Mesothelial cell of epicardium (in vitro differentiated cells): Measurements from ENCODE around the gene ATPAF1. TPM values are rescaled to one million over a fixed set of nuclear protein-coding genes. Genes with fewer than 3 reads are reported as not detected.
"Not testable (repeated sequence)": the region's sequence is repeated elsewhere in the genome, so short reads cannot be mapped to it uniquely, and the experiment has no call there.

ENCODE experiments used
- DNase-seq, 2 experiments: peaks; one replicate each; pipeline ENCODE4 v3.0.0; 2021; ENCODE audit warnings: low spot score in 2 of 2; ENCODE audit not compliant: unreplicated experiment in 2 of 2
- H3K27ac Mint-ChIP-seq: 2 replicates; pipeline ENCODE4 v1.8.0; 2021; ENCODE audit warnings: mixed read lengths
- H3K27me3 Mint-ChIP-seq: 2 replicates; pipeline ENCODE4 v1.8.0; 2021; ENCODE audit warnings: low read depth, mixed read lengths
- H3K36me3 Mint-ChIP-seq: 2 replicates; pipeline ENCODE4 v1.8.0; 2021; ENCODE audit warnings: mixed read lengths
- H3K4me1 Mint-ChIP-seq: 2 replicates; pipeline ENCODE4 v1.8.0; 2021; ENCODE audit warnings: mixed read lengths
- H3K4me3 Mint-ChIP-seq: 2 replicates; pipeline ENCODE4 v1.8.0; 2021; ENCODE audit warnings: mild to moderate bottlenecking, moderate library complexity, mixed read lengths
- H3K9me3 Mint-ChIP-seq: 2 replicates; pipeline ENCODE4 v1.8.0; 2021; ENCODE audit warnings: mixed read lengths
- total RNA-seq: library from RNA; stranded (reverse); gene quantifications from 3 replicates; pipeline ENCODE4 v1.2.1, GENCODE V29; 2021
- TF ChIP-seq, protein P1 (sequence below): fragments of 200-600 bp; sonication (generic); IDR thresholded peaks from one replicate; pipeline ENCODE4 v1.5.0; 2021; ENCODE audit warnings: antibody characterized with exemption; ENCODE audit not compliant: unreplicated experiment

Gene ATPAF1
- total RNA-seq, 1 donor from 2014 or later = 38.4 TPM

DNA sequence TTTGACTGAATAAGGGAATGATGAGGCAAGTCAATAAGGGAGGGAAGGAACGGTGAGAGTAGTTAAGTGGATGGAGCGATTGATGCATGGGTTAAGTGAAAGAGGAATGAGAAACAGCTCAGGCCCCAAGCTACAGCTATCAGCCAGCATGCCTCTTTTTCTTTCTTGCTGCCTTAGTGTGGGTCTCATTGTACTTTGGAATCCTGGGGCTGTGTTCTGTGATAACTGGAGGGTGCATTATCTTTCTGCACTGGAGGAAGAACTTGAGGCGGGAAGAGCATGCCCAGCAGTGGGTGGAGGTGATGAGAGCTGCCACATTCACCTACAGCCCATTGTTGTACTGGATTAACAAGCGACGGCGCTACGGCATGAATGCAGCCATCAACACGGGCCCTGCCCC lies 4.5 kb upstream of the ATPAF1 start:
- no peaks in the 10 kb centered on the region for H3K4me1 Mint-ChIP-seq
- DNase-seq = no peak
- no peaks in the 10 kb centered on the region for H3K9me3 Mint-ChIP-seq
- no peaks in the 10 kb centered on the region for H3K27me3 Mint-ChIP-seq
- H3K4me3 Mint-ChIP-seq = no peak overlapping the region
- no peak overlapping the region for H3K27ac Mint-ChIP-seq
- peaks cover 10% of the 10 kb centered on the region for H3K36me3 Mint-ChIP-seq
- TF ChIP-seq, protein P1, sequence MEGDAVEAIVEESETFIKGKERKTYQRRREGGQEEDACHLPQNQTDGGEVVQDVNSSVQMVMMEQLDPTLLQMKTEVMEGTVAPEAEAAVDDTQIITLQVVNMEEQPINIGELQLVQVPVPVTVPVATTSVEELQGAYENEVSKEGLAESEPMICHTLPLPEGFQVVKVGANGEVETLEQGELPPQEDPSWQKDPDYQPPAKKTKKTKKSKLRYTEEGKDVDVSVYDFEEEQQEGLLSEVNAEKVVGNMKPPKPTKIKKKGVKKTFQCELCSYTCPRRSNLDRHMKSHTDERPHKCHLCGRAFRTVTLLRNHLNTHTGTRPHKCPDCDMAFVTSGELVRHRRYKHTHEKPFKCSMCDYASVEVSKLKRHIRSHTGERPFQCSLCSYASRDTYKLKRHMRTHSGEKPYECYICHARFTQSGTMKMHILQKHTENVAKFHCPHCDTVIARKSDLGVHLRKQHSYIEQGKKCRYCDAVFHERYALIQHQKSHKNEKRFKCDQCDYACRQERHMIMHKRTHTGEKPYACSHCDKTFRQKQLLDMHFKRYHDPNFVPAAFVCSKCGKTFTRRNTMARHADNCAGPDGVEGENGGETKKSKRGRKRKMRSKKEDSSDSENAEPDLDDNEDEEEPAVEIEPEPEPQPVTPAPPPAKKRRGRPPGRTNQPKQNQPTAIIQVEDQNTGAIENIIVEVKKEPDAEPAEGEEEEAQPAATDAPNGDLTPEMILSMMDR = no peak

GRCh38 chr1:46671554-46671953 lies 3.4 kb upstream of the ATPAF1 start, which contains the start of gene TEX38:
TSS of gene TEX38 (plus strand) at chr1:46671854. CDS start at chr1:46671935, 81 bp downstream.
- Mint-ChIP-seq H3K27me3 (no peaks in the 10 kb centered on the region), H3K4me3 (no peak within 1 kb of the TSS), H3K4me1 (peaks cover 11% of the 10 kb centered on the region), H3K9me3 (no peaks in the 10 kb centered on the region), H3K27ac (no peak within 1 kb of the TSS), H3K36me3 (peaks cover 9% of the 10 kb centered on the region)
- TF ChIP-seq, protein P1 = no peak
- DNase-seq = no peak

GRCh38 chr1:46670134-46670533 lies 2.0 kb upstream of the ATPAF1 start:
- H3K4me3 Mint-ChIP-seq = no peak overlapping the region
- peaks cover 13% of the 10 kb centered on the region for H3K4me1 Mint-ChIP-seq
- H3K27ac Mint-ChIP-seq = no peak overlapping the region
- H3K36me3 Mint-ChIP-seq = peaks cover under 1% of the 10 kb centered on the region
- TF ChIP-seq, protein P1 = no peak
- no peaks in the 10 kb centered on the region for H3K27me3 Mint-ChIP-seq
- no peak for DNase-seq
- H3K9me3 Mint-ChIP-seq = no peaks in the 10 kb centered on the region

GRCh38 chr1:46665983-46666382 lies 2.2 kb downstream of the ATPAF1 start:
- TF ChIP-seq, protein P1 = no peak

DNA sequence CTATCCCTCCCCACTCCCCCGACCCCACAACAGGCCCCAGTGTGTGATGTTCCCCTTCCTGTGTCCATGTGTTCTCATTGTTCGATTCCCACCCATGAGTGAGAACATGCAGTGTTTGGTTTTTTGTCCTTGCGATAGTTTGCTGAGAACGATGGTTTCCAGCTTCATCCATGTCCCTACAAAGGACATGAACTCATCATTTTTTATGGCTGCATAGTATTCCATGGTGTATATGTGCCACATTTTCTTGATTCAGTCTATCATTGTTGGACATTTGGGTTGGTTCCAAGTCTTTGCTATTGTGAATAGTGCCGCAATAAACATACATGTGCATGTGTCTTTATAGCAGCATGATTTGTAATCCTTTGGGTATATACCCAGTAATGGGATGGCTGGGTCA lies 5.2 kb downstream of the ATPAF1 start:
- H3K27ac Mint-ChIP-seq, H3K4me3 Mint-ChIP-seq, H3K9me3 Mint-ChIP-seq, H3K27me3 Mint-ChIP-seq, DNase-seq: not testable (repeated sequence)
- peaks cover 15% of the 10 kb centered on the region for H3K36me3 Mint-ChIP-seq
- H3K4me1 Mint-ChIP-seq = peaks cover 13% of the 10 kb centered on the region

More at GRCh38 chr1:46665983-46666382, 2.2 kb downstream of the ATPAF1 start:
- Mint-ChIP-seq H3K9me3 (no peaks in the 10 kb centered on the region), H3K36me3 (peaks cover 13% of the 10 kb centered on the region), H3K27me3 (no peaks in the 10 kb centered on the region), H3K4me3 (no peak overlapping the region), H3K27ac (no peak overlapping the region), H3K4me1 (peaks cover 13% of the 10 kb centered on the region)
- DNase-seq = no peak

GRCh38 chr1:46660116-46660515 lies 8.0 kb downstream of the ATPAF1 start:
- not testable (repeated sequence) for H3K4me1 Mint-ChIP-seq, H3K9me3 Mint-ChIP-seq, H3K27me3 Mint-ChIP-seq

GRCh38 chr1:46659307-46659870 lies 8.8 kb downstream of the ATPAF1 start:
- no peak for DNase-seq
- TF ChIP-seq, protein P1 = no peak
- H3K4me1 Mint-ChIP-seq = no peaks in the 10 kb centered on the region
- H3K27me3 Mint-ChIP-seq = no peaks in the 10 kb centered on the region
- no peak overlapping the region for H3K27ac Mint-ChIP-seq
- H3K4me3 Mint-ChIP-seq = no peak overlapping the region
- H3K36me3 Mint-ChIP-seq = peaks cover 29% of the 10 kb centered on the region
- peaks cover 6% of the 10 kb centered on the region for H3K9me3 Mint-ChIP-seq

More at GRCh38 chr1:46660116-46660515, 8.0 kb downstream of the ATPAF1 start:
- peaks cover 27% of the 10 kb centered on the region for H3K36me3 Mint-ChIP-seq
- H3K4me3 Mint-ChIP-seq, H3K27ac Mint-ChIP-seq, DNase-seq: not testable (repeated sequence)
